GM19455 (cell line): ENCODE measurements around the gene TMEM141.
"Not testable (repeated sequence)": the region's sequence is repeated elsewhere in the genome, so short reads cannot be mapped to it uniquely, and the experiment has no call there.

Experiments used
- ATAC-seq: cut with Tn5 transposase; IDR thresholded peaks from one replicate; pipeline ENCODE4 v1.9.1; 2021; ENCODE audit not compliant: unreplicated experiment

TMEM141 gene

GRCh38 chr9:136755302-136756133 lies 35.6 kb upstream of the TMEM141 start:
- not testable (repeated sequence) for ATAC-seq

GRCh38 chr9:136756134-136756438 lies 35.1 kb upstream of the TMEM141 start:
- no peak for ATAC-seq

GRCh38 chr9:136756836-136757235 lies 34.3 kb upstream of the TMEM141 start:
- no peak for ATAC-seq

GRCh38 chr9:136757328-136757727 lies 33.8 kb upstream of the TMEM141 start:
- ATAC-seq: no peak

- ATAC-seq: no peak
These were observed 33.4 kb upstream of the TMEM141 start for GRCh38 chr9:136757751-136758140.

- ATAC-seq: no peak
These were observed 32.1 kb upstream of the TMEM141 start for GRCh38 chr9:136759001-136759400.

GRCh38 chr9:136759436-136760325 lies 31.5 kb upstream of the TMEM141 start:
- no peak for ATAC-seq

- no peak for ATAC-seq
These were observed 30.7 kb upstream of the TMEM141 start for GRCh38 chr9:136760424-136760823.

- not testable (repeated sequence) for ATAC-seq
These were observed 30.2 kb upstream of the TMEM141 start for GRCh38 chr9:136760834-136761544.

- ATAC-seq: no peak
These were observed 29.6 kb upstream of the TMEM141 start for GRCh38 chr9:136761545-136761981.

- no peak for ATAC-seq
These were observed 28.9 kb upstream of the TMEM141 start for GRCh38 chr9:136762221-136762691.

GRCh38 chr9:136762915-136763648 lies 28.1 kb upstream of the TMEM141 start:
- ATAC-seq: no peak

GRCh38 chr9:136763649-136764035 lies 27.5 kb upstream of the TMEM141 start:
- ATAC-seq: no peak

GRCh38 chr9:136764301-136764891 lies 26.7 kb upstream of the TMEM141 start, which contains the start of gene LCN15:
LCN15 (minus strand) TSS chr9:136764518; CDS start chr9:136764488, 30 bp downstream.
- ATAC-seq: no peak

GRCh38 chr9:136765041-136765440 lies 26.1 kb upstream of the TMEM141 start:
- ATAC-seq: no peak

GRCh38 chr9:136765745-136766409 lies 25.3 kb upstream of the TMEM141 start:
- ATAC-seq: not testable (repeated sequence)

- not testable (repeated sequence) for ATAC-seq
These were observed 24.6 kb upstream of the TMEM141 start for GRCh38 chr9:136766410-136767120.

- no peak for ATAC-seq
These were observed 21.4 kb upstream of the TMEM141 start for GRCh38 chr9:136769710-136770191.
